HK-2 (cell line): ENCODE measurements around the gene DPH2.

Source experiments
- DNase-seq: peaks from one replicate; pipeline ENCODE4 v3.0.0-alpha.2; 2018; ENCODE audit not compliant: unreplicated experiment

The DPH2 gene

GRCh38 chr1:43969746-43970466 is at the start of gene DPH2:
Gene DPH2 (plus strand): TSS chr1:43970010. CDS start chr1:43970176, 166 bp downstream.
- DNase-seq, result peak; percentile 97

- DNase-seq, result no peak
Observed at GRCh38 chr1:43921022-43921421, 48.8 kb upstream of the DPH2 start.

GRCh38 chr1:43924516-43924915 is 45.3 kb upstream of the DPH2 start:
- DNase-seq, result no peak

GRCh38 chr1:43925846-43926245 is 44.0 kb upstream of the DPH2 start:
- no peak for DNase-seq

GRCh38 chr1:43930168-43930948 is 39.5 kb upstream of the DPH2 start:
- no peak for DNase-seq

GRCh38 chr1:43930949-43931275 is 38.9 kb upstream of the DPH2 start:
- no peak for DNase-seq

GRCh38 chr1:43931711-43932660 is 37.8 kb upstream of the DPH2 start:
- DNase-seq, result no peak

- DNase-seq, result no peak
Observed at GRCh38 chr1:43932786-43933385, 36.9 kb upstream of the DPH2 start.

GRCh38 chr1:43933386-43934100 is 36.3 kb upstream of the DPH2 start, which contains the start of gene ARTN:
Gene ARTN (plus strand): TSS chr1:43933801. CDS start chr1:43935657, 1,856 bp downstream.
- no peak for DNase-seq

GRCh38 chr1:43934101-43934985 is 35.5 kb upstream of the DPH2 start:
- DNase-seq, result peak; percentile 71

GRCh38 chr1:43934986-43935324 is 34.9 kb upstream of the DPH2 start:
- DNase-seq, result no peak

GRCh38 chr1:43935711-43936427 is 33.9 kb upstream of the DPH2 start:
- no peak for DNase-seq

- peak; percentile 69 for DNase-seq
Observed at GRCh38 chr1:43936431-43937151, 33.2 kb upstream of the DPH2 start.

- DNase-seq, result peak; percentile 78
Observed at GRCh38 chr1:43937179-43937865, 32.5 kb upstream of the DPH2 start.

GRCh38 chr1:43938383-43938782 is 31.4 kb upstream of the DPH2 start:
- no peak for DNase-seq

- no peak for DNase-seq
Observed at GRCh38 chr1:43938892-43939587, 30.8 kb upstream of the DPH2 start.

- no peak for DNase-seq
Observed at GRCh38 chr1:43942411-43942810, 27.4 kb upstream of the DPH2 start.

- DNase-seq, result no peak
Observed at GRCh38 chr1:43944860-43945259, 24.9 kb upstream of the DPH2 start.
